GM12878 (cell line): ENCODE data around the gene CD38. TPM values are rescaled to one million over a fixed set of nuclear protein-coding genes. Genes with fewer than 3 reads are reported as not detected.

Experiments used
- BCLAF1 ChIP-seq: fragments of 450-650 bp; IDR thresholded peaks from 2 replicates; pipeline ENCODE4 v1.6.1; 2017; ENCODE audit warnings: antibody characterized with exemption, mild to moderate bottlenecking, moderate library complexity
- CREB1 ChIP-seq: IDR thresholded peaks from 2 replicates; pipeline ENCODE4 v1.6.1; 2012; ENCODE audit warnings: low read depth, mild to moderate bottlenecking, inconsistent platforms
- CTCF ChIP-seq, 3 experiments: IDR thresholded peaks in 2 of 3; conservative IDR thresholded peaks in 1 of 3; 2 replicates each; pipeline ENCODE4 v1.5.1; 2011; ENCODE audit warnings: low read depth in 3 of 3, low read length in 3 of 3, mild to moderate bottlenecking in 3 of 3, control low read depth in 2 of 3, moderate library complexity in 2 of 3, inconsistent platforms in 1 of 3, mixed read lengths in 1 of 3; ENCODE audit not compliant: control insufficient read depth in 2 of 3, insufficient read depth in 1 of 3; ENCODE audit errors: extremely low read depth in 1 of 3
- E2F8 ChIP-seq: fragments of 450-650 bp; IDR thresholded peaks from 2 replicates; pipeline ENCODE4 v1.6.1; 2018; ENCODE audit warnings: mild to moderate bottlenecking, low read depth, moderate library complexity; ENCODE audit not compliant: partially characterized antibody
- IRF4 ChIP-seq: IDR thresholded peaks from 2 replicates; pipeline ENCODE4 v1.6.1; 2011; ENCODE audit warnings: low read depth, low read length
- MTA2 ChIP-seq: fragments of 450-650 bp; IDR thresholded peaks from 2 replicates; pipeline ENCODE4 v1.6.1; 2016; ENCODE audit warnings: low read depth, mild to moderate bottlenecking, moderate library complexity
- NR2C1 ChIP-seq: fragments of 450-650 bp; IDR thresholded peaks from 2 replicates; pipeline ENCODE4 v1.6.1; 2017; ENCODE audit warnings: antibody characterized with exemption, mild to moderate bottlenecking, moderate library complexity
- PAX8 ChIP-seq: fragments of 450-650 bp; IDR thresholded peaks from 2 replicates; pipeline ENCODE4 v1.6.1; 2017; ENCODE audit warnings: mild to moderate bottlenecking, moderate library complexity
- RELB ChIP-seq: fragments of 450-650 bp; IDR thresholded peaks from 2 replicates; pipeline ENCODE4 v1.6.1; 2017; ENCODE audit warnings: low read depth, mild to moderate bottlenecking, moderate library complexity
- SIN3A ChIP-seq: IDR thresholded peaks from 2 replicates; pipeline ENCODE4 v1.6.1; 2012; ENCODE audit warnings: low read depth, low read length, improper control_type of control experiment
- ZNF207 ChIP-seq: fragments of 450-650 bp; IDR thresholded peaks from 2 replicates; pipeline ENCODE4 v1.6.1; 2014; ENCODE audit warnings: antibody characterized with exemption, mild to moderate bottlenecking, borderline replicate concordance
- polyA plus RNA-seq, 11 experiments: library from polyadenylated mRNA; depleted of rRNA in 4 of 11; unstranded in 6 of 11; stranded (reverse) in 5 of 11; fragments of >200 nt; fragmentation: Nextera tagmentation in 4 of 11; fragmentation: Illumina TruSeq in 1 of 11; extraction: Ambion mirVana in 4 of 11; extraction: Trizol in 1 of 11; gene quantifications; 1 replicate in 1 of 11; 2 replicates in 10 of 11; pipeline versions ENCODE4 v1.2.1 to v1.2.3, GENCODE V29; 2011 to 2016; ENCODE audit warnings: inconsistent platforms in 2 of 11, missing spikeins in 2 of 11, low read depth in 1 of 11
- total RNA-seq, 4 experiments: library from RNA; depleted of rRNA in 3 of 4; stranded (reverse); fragments of >200 nt in 3 of 4; fragmentation: Illumina TruSeq in 1 of 4; extraction: Trizol in 1 of 4; gene quantifications; 2 replicates each; pipeline versions ENCODE4 v1.2.1 to v1.2.3, GENCODE V29; 2013 to 2021

The CD38 gene
- total and polyA plus RNA-seq, 10 of the 15 experiments (the other 5 are each of a cell fraction or from before 2014, with no cell fraction given), result 3.5 to 39.8 (median 12.7) TPM

GRCh38 chr4:15792974-15793373 lies 14.8 kb downstream of the CD38 start (continued):
- TF ChIP-seq CTCF (IDR thresholded peaks at IDR 0.05 in 2 of 3, conservative IDR thresholded peaks at IDR 0.05 in 1 of 3; ENCODE audit: control insufficient read depth in 2 of 3, extremely low read depth in 1 of 3, insufficient read depth in 1 of 3, low read depth in 3 of 3, low read length in 3 of 3) (no peak), NR2C1 (no peak), ZNF207 (no peak), CREB1 (no peak), RELB (no peak), IRF4 (no peak), MTA2 (no peak), PAX8 (no peak), E2F8 (no peak), SIN3A (no peak), BCLAF1 (no peak)
- TF ChIP-seq, all 136 proteins: peak for 0
